HG03135 (cell line): Measurements from ENCODE around the gene CGB5.
"Not testable (repeated sequence)": the region's sequence is repeated elsewhere in the genome, so short reads cannot be mapped to it uniquely, and the experiment has no call there.

ENCODE experiments used
- ATAC-seq: cut with Tn5 transposase; IDR thresholded peaks from one replicate; pipeline ENCODE4 v1.9.1; 2021; ENCODE audit warnings: mild to moderate bottlenecking, moderate library complexity; ENCODE audit not compliant: unreplicated experiment

The CGB5 gene

DNA sequence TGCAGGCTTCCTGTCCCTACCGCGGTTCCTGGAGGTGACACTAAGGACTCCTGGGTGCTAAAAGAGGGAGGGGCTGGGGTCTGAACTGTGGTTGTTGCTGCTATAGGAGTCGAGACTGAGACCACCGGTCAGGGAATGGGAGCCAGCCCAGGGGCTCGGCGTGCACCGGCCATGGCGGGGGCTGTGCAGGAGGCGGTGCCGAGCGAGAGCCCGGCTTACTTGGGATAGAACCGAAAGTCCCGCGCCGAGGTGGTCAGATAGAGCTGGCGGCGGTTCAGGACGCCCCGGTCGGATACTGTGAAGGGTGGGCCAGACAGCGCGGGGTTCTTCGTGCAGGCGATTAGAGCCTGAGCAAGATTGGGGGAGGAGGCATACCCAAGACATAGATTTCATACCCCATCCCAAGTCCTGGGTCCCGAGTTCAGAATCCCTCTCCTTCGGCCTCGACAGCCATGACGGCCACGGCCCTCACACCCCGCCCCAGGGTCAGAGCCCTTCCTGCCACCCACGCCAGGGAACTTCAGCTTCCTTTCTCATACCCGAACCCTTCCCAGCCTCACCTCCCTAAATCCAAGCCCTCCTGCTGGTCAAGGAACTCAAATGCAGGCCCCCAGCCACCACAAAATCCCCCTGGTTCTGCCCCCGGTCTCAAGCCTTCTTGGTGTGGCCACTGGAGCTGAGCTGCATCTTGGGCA lies 13.4 kb downstream of the CGB5 start:
- ATAC-seq, result not testable (repeated sequence)

DNA sequence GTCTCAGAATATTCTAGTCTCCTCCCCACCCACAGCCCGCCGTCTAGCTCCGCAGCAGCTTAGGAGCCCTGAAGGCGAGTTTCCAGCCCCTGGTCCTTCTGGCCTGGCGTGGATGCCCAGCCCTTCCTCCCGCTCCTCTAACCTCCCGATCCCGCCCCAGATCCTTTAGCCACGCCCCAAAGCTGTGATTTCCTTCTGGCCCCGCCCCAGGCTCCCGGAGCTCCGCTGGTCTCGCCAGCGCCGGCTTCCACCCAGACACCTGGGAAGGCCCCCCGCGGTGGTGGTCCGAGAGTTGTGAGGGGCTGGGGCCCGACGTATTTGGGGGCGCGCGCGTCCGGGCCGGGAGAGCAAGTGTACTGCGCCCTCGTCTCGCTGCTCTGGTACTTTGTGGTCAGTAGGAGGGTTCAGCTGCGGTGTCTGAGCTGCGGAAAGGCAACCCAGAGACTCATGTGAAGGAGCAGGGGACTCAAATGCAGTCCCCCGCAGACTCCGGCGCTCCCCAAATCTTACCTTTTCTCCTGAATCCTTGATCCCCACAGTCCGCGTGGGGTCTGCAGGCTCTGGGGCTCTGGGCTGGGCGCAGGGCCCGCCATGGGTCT lies 14.1 kb downstream of the CGB5 start, which contains the start of gene CGB7:
Gene CGB7 (minus strand): TSS at position 114 of the 599 bp plus-strand sequence. CDS start 2,374 bp downstream, outside the sequence.
- ATAC-seq, result no peak

DNA sequence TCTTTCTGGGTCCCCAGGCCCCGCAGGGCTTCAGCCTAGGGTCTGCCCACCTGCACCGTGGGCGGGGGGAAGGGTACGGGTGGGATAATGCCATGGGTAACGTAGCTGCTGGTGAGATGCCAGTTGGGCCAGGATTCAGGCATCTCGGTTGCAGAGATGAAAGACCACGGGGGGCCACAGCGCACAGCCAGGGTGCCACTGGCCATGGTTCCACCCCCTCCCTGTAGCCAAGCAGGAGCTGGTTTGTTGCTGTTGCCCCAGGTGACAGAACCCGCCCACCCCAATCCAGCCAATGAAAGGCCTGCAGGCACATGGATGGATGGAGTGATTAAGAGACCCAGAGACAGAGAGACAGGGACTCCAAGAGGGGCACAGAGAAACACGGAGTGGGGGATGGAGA lies 14.9 kb downstream of the CGB5 start:
- no peak for ATAC-seq

DNA sequence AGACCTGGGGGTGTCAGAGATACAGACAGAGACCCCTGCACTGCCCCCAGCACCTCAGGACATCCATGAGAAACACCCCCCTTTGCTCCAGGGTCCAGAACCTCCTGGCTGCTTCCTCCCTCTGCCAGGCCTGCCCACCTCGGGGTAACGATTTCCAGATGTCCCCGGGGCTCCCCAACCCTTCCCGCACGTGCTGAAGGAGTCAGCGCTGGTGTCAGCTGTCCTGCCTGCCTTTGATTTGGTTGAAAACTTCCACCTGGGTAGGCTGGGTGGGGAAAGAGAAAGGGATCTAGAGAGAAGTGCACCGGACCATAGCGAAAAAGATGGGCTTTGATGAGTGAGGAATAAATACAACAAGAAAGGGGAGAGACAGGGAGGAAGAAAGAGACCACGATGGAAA lies 15.4 kb downstream of the CGB5 start:
- ATAC-seq, result no peak

DNA sequence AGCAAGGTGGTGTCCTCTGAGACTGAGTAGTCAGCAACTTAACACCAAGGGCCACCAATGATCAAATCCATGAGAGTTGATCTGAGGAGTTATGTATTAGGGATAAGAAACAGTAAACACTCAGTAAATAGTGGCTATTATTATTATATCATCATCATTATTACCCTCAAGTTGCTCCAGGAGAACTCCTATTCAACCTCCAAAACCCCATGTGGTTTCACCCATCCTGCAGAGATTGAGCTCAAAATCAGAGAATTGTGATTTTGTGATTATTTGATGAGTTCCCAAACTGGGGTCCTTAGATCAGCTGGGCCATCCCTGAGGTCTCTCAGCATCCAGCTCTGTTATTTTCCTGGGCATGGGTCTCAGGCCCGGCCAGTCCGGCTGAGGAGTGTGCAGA lies 17.4 kb downstream of the CGB5 start:
- no peak for ATAC-seq

DNA sequence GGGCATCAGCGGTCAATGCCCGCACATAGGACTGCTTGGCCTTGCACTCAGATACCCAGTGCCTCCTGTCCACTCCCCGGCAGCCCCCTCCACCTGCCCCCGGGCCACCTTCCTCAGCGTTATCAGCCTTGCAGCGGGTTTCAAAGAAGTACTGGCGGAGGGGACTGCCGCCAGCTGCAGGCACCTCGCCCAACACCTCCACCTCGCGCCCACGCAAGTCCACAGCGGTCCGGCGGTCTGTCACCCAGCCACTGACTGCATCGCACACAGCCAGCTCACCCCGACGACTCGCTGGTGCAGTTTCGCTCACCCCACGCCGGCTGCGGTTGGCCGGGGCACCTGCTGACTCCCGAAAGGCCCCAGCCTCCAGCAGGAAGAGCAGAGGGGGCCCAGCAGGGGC lies 17.8 kb downstream of the CGB5 start:
- ATAC-seq, result no peak

DNA sequence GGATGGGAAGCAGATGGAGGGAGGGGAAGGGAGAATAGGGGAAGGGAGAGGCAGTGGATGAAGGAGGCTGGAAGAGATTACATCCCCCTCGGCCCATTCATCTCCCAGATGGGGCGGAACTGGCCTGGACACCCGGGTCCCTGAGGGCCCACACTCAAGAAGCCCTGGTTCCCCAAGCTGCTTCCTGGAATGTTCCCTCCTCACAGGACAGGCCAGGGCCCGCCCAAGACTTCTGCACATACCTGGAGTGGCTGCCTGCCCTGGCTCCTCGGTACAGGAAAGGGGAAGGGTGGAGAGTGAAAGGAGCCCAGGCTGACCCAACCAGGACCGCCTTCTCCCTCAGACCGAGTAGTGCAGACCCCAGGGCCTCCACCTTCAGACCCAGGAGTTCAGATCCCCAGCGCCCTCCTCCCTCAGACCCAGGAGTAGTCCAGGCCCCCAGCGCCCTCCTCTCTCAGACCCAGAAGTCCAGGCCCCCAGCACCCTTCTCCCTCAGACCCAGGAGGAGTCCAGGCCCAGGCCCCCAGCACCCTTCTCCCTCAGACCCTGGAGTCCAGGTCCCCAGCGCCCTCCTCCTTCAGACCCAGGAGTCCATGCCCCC lies 20.5 kb downstream of the CGB5 start:
- ATAC-seq, result no peak

DNA sequence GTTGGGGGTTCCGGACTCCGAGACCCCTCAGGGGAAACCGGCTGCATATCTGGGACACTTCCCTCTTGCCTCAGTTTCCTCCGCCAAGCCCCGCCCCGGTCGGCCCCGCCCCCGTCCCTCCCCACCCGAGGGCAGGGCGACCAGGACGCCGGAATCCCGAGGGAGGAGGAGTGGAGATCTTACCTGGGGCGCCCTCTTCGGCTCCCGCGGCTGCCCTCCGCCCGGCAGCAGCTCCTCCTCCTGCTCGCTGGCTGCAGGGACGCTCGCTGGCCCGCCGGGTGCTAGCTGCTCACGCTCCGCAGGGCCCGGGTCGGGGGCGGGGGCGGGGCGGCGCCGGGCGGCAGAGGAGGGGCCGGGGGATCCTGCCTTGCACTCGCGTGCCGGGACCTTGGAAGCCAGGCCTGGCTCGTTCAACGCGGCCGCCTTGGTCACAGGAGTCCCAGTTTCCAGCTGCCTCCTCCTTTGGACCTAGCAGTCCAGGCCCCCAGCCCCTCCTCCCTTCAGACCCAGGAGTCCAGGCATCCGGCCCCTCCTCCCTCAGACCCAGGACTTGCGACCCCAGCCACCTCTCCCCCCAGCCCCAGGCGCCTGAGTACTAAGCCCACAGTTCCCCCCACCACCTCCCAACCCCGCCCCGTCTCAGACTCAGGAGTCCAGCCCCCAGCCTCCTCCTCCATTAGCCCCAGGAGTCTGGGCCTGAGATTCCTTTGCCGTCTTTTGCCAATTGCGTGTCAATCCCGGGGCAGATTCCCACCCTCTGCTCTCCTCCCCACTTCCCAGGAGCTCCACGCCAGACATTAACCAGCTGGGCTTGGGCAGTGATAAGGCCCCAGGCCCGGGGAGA lies 21.3 kb downstream of the CGB5 start, which contains the start of gene NTF4:
Gene NTF4 (minus strand): TSS at position 51 of the 844 bp plus-strand sequence. CDS start 2,821 bp downstream, outside the sequence.
- no peak for ATAC-seq

DNA sequence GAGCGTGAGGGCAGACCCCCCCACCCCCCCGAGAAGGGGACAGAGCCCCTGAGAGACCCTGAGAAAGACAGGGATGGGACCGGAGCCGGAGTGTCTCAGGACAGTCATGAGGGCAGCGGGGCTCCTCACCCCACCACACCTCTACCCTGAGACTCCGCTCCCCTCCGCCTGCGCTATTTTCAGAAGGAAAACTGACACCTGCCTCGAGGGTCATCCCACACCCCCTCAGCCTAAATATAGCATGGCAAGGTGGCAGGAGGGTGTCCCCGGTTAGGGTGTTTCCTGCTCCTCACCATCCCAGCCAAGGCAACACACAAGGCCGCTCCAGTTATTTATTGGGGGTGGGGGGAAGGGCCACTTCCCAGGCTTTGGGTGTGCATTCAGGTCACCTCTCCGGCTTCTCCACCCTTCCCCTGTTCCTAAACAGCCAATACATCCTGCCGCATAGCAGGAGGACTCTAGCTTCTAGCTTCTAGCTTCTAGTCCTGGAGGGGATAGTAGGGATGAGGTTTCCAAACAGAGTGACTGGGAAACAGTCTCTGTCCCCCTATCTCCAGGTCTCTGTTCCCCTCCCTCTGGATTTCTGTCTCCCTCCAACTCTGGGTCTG lies 22.4 kb downstream of the CGB5 start:
- no peak for ATAC-seq

DNA sequence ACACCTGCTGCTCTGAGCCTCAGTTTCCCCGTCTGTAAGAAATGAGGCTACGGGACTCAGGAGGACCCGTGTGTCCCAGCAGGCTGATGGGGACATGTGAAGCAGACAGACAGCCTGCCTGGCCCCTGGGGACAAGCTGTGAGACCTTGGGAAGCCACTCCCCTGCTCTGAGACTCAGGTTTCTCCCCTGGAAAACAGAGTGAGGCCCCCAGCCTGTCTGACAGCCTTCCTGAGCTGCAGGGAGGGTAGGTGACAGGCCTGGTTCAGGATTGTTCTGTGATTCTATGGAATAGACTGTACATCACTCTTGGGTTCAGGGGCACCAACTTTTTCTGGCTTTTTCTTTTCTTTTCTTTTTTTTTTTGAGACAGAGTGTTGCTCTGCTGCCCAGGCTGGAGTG lies 23.9 kb downstream of the CGB5 start:
- ATAC-seq, result no peak

DNA sequence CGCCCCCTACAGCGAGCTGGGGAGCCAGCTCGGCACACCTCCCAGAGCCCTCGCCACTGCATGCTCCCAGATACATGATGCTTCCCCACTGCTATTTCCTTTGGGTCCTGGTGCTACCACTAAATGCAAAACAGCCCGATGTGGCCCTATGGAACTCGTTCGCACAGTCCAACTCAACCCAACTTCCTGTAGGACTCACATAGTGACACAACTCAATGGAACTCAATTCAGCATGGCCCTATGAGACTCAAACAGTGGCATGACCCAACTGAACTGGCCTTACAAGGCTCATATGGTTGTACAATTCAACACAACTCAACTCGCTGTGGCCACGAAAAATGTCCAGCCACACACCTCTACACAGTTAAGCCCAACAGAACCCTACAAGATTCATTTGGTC lies 25.4 kb downstream of the CGB5 start:
- ATAC-seq, result no peak

DNA sequence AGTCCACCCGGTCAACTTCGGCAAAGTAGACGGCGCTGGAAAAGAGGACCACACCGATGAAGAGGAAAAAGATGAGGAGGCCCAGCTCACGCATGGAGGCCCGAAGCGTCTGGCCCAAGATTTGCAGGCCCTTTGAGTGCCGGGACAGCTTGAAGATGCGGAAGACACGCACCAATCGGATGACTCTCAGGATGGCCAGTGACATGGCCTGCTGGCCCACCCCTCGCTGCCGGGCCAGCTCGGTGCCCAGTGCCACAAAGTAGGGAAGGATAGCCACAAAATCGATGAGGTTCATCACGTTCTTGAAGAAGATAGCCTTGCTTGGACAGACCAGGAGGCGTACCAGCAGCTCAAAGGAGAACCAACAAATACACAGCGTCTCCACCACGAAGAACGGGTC lies 26.8 kb downstream of the CGB5 start:
- no peak for ATAC-seq

DNA sequence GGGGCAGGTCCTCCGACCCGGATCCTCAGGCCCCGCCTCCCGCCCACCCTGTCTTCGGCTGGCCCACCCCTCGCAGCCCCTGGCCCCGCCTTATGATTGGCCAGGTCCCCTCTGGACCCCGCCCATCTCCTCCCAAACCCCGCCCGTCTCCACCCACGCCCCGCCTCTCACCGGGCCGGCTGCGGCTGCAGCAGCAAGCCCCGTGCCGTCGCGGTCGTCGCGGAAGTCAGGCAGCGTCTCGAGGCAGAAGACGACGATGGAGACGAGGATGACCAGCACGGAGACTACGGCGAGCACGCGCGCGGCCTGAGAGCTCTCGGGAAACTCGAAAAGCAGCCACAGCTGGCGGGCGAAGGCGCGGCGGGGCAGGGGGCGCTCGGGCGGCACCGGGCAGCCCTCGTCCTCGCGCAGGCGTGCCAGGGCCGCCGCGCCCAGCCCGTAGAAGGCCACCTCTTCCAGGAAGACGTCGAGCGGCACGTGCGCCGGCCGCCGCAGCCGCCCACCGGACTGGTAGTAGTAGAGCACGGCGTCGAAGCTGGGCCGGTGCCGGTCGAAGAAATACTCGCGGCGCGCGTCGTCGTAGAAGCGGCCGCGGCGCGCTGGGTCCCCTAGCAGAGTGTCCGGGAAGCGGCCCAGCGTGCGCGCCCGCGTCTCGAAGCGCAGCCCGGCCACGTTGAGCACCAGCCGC lies 28.4 kb downstream of the CGB5 start:
- no peak for ATAC-seq

DNA sequence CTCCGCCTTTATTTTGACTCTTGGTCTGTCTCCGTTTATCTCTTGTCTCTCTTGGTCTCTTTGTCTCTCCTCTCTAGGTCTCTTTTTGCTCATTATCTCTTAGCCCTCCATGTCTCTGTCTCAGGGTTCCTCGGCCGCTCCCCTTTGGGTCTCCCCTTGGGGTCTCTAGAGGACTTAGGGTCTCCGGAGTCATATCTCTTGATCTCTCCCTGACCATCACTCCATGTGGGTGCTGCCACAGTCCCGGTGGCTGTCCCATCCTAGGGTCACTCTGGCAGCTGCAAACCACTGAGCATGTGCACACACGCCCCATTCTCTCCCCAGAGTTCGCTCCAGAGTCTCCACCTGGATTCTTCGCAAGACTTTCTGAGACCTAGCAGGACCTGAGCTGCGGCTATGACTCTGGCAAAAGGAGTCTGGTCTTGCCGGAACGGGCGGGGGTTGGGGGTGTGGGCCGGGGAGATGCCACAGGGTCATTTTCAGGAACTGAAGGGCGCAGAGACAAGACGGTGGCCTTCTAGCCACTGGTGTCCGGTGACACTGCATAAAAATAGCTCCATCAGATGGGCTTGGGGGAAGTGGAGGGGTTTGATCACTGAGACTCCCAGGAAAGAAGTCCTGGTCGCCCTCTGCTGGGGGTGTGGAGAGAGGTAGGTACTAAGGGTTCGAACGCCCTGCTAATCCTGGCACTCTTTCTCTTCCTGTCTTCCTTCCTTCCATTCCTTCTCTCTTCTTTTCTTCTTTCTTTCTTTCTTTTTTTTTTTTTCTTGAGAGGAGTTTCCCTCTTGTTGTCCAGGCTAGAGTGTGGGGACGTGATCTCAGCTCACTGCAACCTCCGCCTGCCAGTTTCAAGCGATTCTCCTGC lies 30.1 kb downstream of the CGB5 start:
- no peak for ATAC-seq

DNA sequence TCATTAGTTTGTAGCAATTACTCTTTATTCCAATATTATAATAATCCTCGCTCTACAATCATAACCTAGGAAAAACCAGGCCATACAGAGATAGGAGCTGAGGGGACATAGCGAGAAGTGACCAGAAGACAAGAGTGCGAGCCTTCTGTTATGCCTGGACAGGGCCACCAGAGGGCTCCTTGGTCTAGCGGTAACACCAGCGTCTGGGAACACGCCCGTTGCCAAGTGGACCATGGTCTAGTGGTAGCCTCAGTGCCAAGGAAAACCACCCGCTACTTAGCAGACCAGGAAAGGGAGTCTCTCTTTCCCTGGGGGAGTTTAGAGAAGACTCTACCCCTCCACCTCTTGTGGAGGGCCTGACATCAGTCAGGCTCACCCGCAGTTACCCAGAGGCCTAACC lies 31.2 kb downstream of the CGB5 start:
- not testable (repeated sequence) for ATAC-seq

DNA sequence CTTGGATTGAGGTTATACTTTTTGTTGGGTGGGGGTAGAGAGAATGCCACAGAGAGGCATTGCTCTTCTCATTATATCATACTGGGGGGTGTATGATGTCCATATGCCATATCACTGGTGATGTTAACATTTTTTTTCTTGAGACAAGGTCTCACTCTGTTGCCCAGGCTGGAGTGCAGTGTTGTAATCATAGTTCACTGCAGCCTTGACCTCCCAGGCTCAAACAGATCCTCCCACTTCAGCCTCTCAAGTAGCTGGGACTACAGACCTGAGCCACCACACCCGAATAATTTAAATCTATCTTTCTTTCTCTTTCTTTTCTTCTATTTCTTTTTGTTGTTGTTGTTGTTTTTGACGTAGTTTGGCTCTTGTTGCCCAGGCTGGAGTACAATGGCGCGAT lies 36.7 kb downstream of the CGB5 start:
- no peak for ATAC-seq

DNA sequence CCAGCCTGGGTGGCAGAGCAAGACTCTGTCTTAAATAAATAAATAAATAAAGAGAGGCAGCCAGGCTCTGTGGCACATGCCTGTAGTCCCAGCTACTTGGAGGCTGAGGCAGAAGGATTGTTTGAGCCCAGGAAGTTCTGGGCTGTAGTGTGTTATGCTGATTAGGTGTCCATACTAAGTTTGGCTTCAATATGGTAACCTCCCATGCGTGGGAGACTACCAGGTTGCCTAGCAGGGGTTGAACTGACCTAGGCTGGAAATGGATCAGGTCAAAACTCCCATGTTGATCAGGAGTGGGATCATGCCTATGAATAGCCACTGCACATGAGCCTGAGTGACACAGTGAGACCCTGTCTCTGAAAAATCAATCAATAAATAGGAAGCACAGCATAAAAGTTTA lies 37.6 kb downstream of the CGB5 start:
- ATAC-seq, result no peak

DNA sequence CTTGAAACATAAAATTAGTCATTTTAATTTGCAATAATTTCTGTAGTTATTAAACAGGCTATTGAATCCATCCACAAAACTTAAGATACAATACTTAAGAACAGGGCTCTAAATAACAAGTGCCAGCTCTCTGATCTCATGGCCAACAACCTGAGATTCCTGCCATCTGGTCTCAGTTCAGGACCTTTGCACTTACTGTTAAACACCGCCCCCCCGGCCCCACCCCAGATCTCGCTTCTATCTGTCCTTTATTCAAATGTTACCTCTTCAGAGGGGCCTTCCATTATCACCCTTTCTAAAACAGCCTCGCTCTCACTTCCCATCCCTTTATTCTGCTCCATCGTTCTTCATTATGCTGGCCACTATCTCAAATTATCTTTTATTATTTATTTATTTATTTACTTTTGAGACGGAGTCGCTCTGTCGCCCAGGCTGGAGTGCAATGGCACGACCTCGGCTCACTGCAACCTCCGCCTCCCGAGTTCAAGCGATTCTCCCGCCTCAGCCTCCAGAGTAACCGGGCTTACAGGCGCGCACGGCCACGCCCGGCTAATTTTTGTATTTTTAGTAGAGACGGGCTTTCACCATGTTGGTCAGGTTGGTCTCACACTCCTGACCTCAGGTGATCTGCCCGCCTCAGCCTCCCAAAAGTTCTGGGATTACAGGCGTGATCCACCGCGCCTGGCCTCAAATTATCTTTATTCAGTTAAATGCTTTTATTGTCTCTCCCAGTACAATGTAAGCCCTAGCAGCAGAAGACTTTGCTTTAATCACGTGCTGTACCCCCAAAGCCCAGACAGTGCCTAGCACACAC lies 40.8 kb downstream of the CGB5 start:
- no peak for ATAC-seq
